Measurements from ENCODE around the gene RASGRP3.

Gene RASGRP3

DNA sequence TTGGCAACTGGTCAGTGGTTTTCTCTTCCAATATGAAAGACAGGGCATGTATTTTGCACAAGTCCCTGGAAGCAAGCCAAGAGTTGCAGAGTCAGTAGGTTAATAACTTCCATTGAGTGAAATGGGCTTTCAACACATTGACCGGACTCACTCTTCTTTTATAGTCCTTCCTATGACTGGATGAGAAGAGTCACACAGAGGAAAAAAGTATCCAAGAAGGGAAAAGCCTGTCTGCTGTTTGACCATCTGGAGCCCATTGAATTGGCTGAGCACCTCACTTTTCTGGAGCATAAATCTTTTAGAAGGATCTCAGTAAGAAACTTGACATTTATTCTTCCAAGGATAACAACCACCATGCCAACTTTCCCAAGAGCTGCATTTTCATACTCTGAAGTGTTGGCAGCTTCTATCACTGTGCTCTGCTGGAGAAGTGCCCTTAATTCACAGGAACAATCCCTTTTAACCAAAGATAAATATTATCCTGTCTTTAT is 45.4 kb downstream of the RASGRP3 start:
- Histone ChIP-seq H4K20me1 (ENCODE audit: insufficient read depth) (no peaks in the 10 kb centered on the region), H3K79me2 (ENCODE audit: insufficient read depth, low read depth) (no peaks in the 10 kb centered on the region), H3K4me1 (ENCODE audit: low read depth, poor library complexity, severe bottlenecking) (no peaks in the 10 kb centered on the region), H3K9ac (no peak overlapping the region), H3K4me2 (no peak overlapping the region), H3K27me3 (ENCODE audit: insufficient read depth, low read depth) (no peaks in the 10 kb centered on the region), H3K4me3 (IDR thresholded peaks at IDR 0.05; ENCODE audit: insufficient read depth, low read depth, low read length) (no peak overlapping the region), H2AFZ (ENCODE audit: low read depth) (no peak overlapping the region), H3K27ac (no peak overlapping the region), H3K36me3 (ENCODE audit: insufficient read depth) (no peaks in the 10 kb centered on the region)
- TF ChIP-seq, protein P1, sequence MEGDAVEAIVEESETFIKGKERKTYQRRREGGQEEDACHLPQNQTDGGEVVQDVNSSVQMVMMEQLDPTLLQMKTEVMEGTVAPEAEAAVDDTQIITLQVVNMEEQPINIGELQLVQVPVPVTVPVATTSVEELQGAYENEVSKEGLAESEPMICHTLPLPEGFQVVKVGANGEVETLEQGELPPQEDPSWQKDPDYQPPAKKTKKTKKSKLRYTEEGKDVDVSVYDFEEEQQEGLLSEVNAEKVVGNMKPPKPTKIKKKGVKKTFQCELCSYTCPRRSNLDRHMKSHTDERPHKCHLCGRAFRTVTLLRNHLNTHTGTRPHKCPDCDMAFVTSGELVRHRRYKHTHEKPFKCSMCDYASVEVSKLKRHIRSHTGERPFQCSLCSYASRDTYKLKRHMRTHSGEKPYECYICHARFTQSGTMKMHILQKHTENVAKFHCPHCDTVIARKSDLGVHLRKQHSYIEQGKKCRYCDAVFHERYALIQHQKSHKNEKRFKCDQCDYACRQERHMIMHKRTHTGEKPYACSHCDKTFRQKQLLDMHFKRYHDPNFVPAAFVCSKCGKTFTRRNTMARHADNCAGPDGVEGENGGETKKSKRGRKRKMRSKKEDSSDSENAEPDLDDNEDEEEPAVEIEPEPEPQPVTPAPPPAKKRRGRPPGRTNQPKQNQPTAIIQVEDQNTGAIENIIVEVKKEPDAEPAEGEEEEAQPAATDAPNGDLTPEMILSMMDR (conservative IDR thresholded peaks at IDR 0.05; ENCODE audit: low read depth, low read length), result no peak

DNA sequence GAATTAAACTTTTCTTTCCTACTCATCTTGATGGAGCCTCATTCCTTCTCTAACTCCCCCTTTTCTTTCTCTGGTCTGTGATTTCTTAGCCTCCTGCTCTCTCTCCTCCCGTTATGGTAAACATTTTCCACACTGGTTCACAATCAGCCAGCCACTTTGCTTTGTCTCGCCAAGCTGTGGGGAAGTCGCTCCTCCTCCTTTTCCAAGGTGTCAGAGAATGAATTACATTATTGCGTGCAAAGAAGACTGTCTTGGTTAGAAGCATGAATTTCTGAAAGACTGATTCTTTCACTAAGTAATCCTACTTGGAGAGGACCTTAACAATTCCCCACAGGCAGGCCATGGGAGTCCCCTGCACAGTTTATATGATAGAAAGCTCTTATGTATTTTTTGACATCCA is 46.1 kb downstream of the RASGRP3 start:
- H3K27me3 ChIP-seq (ENCODE audit: insufficient read depth, low read depth), result no peaks in the 10 kb centered on the region
- no peak overlapping the region for H3K4me2 ChIP-seq
- H3K4me3 ChIP-seq (IDR thresholded peaks at IDR 0.05; ENCODE audit: insufficient read depth, low read depth, low read length), result no peak overlapping the region
- no peaks in the 10 kb centered on the region for H4K20me1 ChIP-seq (ENCODE audit: insufficient read depth)
- no peak overlapping the region for H3K9ac ChIP-seq
- peaks cover 2% of the 10 kb centered on the region for H3K4me1 ChIP-seq (ENCODE audit: low read depth, poor library complexity, severe bottlenecking)
- no peaks in the 10 kb centered on the region for H3K79me2 ChIP-seq (ENCODE audit: insufficient read depth, low read depth)
- no peak overlapping the region for H3K27ac ChIP-seq
- no peaks in the 10 kb centered on the region for H3K36me3 ChIP-seq (ENCODE audit: insufficient read depth)
- H2AFZ ChIP-seq (ENCODE audit: low read depth), result no peak overlapping the region
- TF ChIP-seq, protein P1 (conservative IDR thresholded peaks at IDR 0.05; ENCODE audit: low read depth, low read length), result no peak

DNA sequence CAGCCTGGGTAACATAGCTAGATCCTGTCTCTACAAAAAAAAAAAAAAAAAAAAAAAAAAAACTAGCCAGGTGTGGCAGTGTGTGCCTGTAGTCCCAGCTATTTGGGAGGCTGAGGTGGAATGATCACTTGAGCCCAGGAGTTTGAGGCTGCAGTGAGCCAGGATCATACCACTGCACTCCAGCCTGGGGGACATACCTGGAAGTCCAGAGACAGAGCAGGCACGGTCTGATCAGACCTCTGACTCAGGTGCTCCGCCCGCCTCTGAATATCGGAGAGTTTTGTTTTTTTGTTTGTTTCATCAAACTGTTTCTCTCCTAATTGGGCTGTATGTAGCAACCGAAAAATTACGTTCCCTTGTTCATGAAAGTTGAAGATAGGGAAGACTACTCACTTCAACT is 49.2 kb downstream of the RASGRP3 start:
- no peaks in the 10 kb centered on the region for H3K79me2 ChIP-seq (ENCODE audit: insufficient read depth, low read depth)

DNA sequence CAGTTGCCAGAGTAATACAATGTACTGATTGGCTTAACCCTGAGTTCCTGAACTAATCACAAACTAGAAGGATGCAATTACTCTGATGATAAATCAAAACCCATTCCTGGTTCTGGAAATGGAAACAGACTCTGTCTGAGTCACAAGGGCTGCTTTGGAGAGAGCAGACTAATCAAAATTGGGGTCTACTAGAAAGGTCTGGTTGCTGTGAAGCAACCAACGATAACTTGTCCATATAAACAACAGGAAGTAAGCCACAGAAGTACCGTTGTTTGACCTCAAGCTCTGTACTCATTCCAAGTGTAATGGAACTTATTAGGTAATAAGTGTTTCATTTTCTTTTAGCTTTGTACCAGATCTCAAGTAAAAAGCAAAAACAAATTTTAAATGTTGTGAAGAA is 49.7 kb downstream of the RASGRP3 start:
- H3K27me3 ChIP-seq (ENCODE audit: insufficient read depth, low read depth), result no peaks in the 10 kb centered on the region
- H3K4me2 ChIP-seq, result no peak overlapping the region
- H3K27ac ChIP-seq, result no peak overlapping the region
- no peak overlapping the region for H2AFZ ChIP-seq (ENCODE audit: low read depth)
- TF ChIP-seq, protein P1 (conservative IDR thresholded peaks at IDR 0.05; ENCODE audit: low read depth, low read length), result no peak
- H3K9ac ChIP-seq, result no peak overlapping the region
- H3K36me3 ChIP-seq (ENCODE audit: insufficient read depth), result no peaks in the 10 kb centered on the region
- H3K4me3 ChIP-seq (IDR thresholded peaks at IDR 0.05; ENCODE audit: insufficient read depth, low read depth, low read length), result no peak overlapping the region
- H3K4me1 ChIP-seq (ENCODE audit: low read depth, poor library complexity, severe bottlenecking), result peaks cover 33% of the 10 kb centered on the region
- no peaks in the 10 kb centered on the region for H4K20me1 ChIP-seq (ENCODE audit: insufficient read depth)
- H3K79me2 ChIP-seq (ENCODE audit: insufficient read depth, low read depth), result no peaks in the 10 kb centered on the region

More for the DNA sequence above, 49.2 kb downstream of the RASGRP3 start:
- TF ChIP-seq, protein P1 (conservative IDR thresholded peaks at IDR 0.05; ENCODE audit: low read depth, low read length), result no peak
- no peak overlapping the region for H3K9ac ChIP-seq
- no peaks in the 10 kb centered on the region for H4K20me1 ChIP-seq (ENCODE audit: insufficient read depth)
- H3K4me1 ChIP-seq (ENCODE audit: low read depth, poor library complexity, severe bottlenecking), result peaks cover 28% of the 10 kb centered on the region
- H3K4me3 ChIP-seq (IDR thresholded peaks at IDR 0.05; ENCODE audit: insufficient read depth, low read depth, low read length), result no peak overlapping the region
- no peak overlapping the region for H3K27ac ChIP-seq
- no peak overlapping the region for H3K4me2 ChIP-seq
- no peaks in the 10 kb centered on the region for H3K36me3 ChIP-seq (ENCODE audit: insufficient read depth)
- H3K27me3 ChIP-seq (ENCODE audit: insufficient read depth, low read depth), result no peaks in the 10 kb centered on the region
- H2AFZ ChIP-seq (ENCODE audit: low read depth), result no peak overlapping the region

All from KMS-11 (cell line).